Stimulated activated naive CD8-positive, alpha-beta T cell treated with anti-CD3 and anti-CD28 coated beads, Interleukin-15, Interleukin-2, amounts not matched to agents 100 ng/mL and 50 ng/mL, for 24 hours (primary cell): ENCODE measurements around the gene AHRR.

Source experiments
- H3K27ac Mint-ChIP-seq: one replicate; pipeline ENCODE4 v1.8.0; 2021; ENCODE audit warnings: mild to moderate bottlenecking, mixed read lengths
- H3K27me3 Mint-ChIP-seq: one replicate; pipeline ENCODE4 v1.8.0; 2021; ENCODE audit warnings: mixed read lengths
- H3K36me3 Mint-ChIP-seq: one replicate; pipeline ENCODE4 v1.8.0; 2021; ENCODE audit warnings: low read depth, mixed read lengths
- H3K4me1 Mint-ChIP-seq: one replicate; pipeline ENCODE4 v1.8.0; 2021; ENCODE audit warnings: low read depth, mixed read lengths
- H3K4me3 Mint-ChIP-seq: one replicate; pipeline ENCODE4 v1.8.0; 2021; ENCODE audit warnings: mild to moderate bottlenecking, mixed read lengths
- H3K9me3 Mint-ChIP-seq: one replicate; pipeline ENCODE4 v1.8.0; 2021; ENCODE audit warnings: mixed read lengths

The AHRR gene

GRCh38 chr5:460273-460625 is 138.7 kb downstream of the AHRR start:
- Mint-ChIP-seq H3K27ac (peak overlapping the region; percentile 89), H3K4me1 (peaks cover 66% of the 10 kb centered on the region), H3K27me3 (no peaks in the 10 kb centered on the region), H3K4me3 (no peak overlapping the region), H3K36me3 (peaks cover 68% of the 10 kb centered on the region), H3K9me3 (no peaks in the 10 kb centered on the region)

GRCh38 chr5:462051-462481 is 140.6 kb downstream of the AHRR start:
- peaks cover 69% of the 10 kb centered on the region for H3K36me3 Mint-ChIP-seq
- no peaks in the 10 kb centered on the region for H3K27me3 Mint-ChIP-seq
- H3K4me3 Mint-ChIP-seq = no peak overlapping the region
- no peak overlapping the region for H3K27ac Mint-ChIP-seq
- no peaks in the 10 kb centered on the region for H3K9me3 Mint-ChIP-seq
- peaks cover 66% of the 10 kb centered on the region for H3K4me1 Mint-ChIP-seq

GRCh38 chr5:463301-463700 is 141.8 kb downstream of the AHRR start:
- H3K27ac Mint-ChIP-seq = peak overlapping the region; percentile 49
- peaks cover 60% of the 10 kb centered on the region for H3K36me3 Mint-ChIP-seq
- H3K4me3 Mint-ChIP-seq = no peak overlapping the region
- no peaks in the 10 kb centered on the region for H3K9me3 Mint-ChIP-seq
- no peaks in the 10 kb centered on the region for H3K27me3 Mint-ChIP-seq
- peaks cover 59% of the 10 kb centered on the region for H3K4me1 Mint-ChIP-seq

- H3K9me3 Mint-ChIP-seq = no peaks in the 10 kb centered on the region
- H3K4me1 Mint-ChIP-seq = peaks cover 52% of the 10 kb centered on the region
- H3K27me3 Mint-ChIP-seq = no peaks in the 10 kb centered on the region
- peak overlapping the region; percentile 90 for H3K27ac Mint-ChIP-seq
- H3K4me3 Mint-ChIP-seq = peak overlapping the region; percentile 23
- H3K36me3 Mint-ChIP-seq = peaks cover 54% of the 10 kb centered on the region
These were observed 142.4 kb downstream of the AHRR start for GRCh38 chr5:463952-464351.

- H3K9me3 Mint-ChIP-seq = no peaks in the 10 kb centered on the region
- peak overlapping the region; percentile 90 for H3K27ac Mint-ChIP-seq
- no peak overlapping the region for H3K4me3 Mint-ChIP-seq
- H3K4me1 Mint-ChIP-seq = peaks cover 47% of the 10 kb centered on the region
- H3K27me3 Mint-ChIP-seq = no peaks in the 10 kb centered on the region
- peaks cover 49% of the 10 kb centered on the region for H3K36me3 Mint-ChIP-seq
These were observed 142.9 kb downstream of the AHRR start for GRCh38 chr5:464446-464842.

- peaks cover 43% of the 10 kb centered on the region for H3K4me1 Mint-ChIP-seq
- peaks cover 49% of the 10 kb centered on the region for H3K36me3 Mint-ChIP-seq
- no peak overlapping the region for H3K4me3 Mint-ChIP-seq
- H3K9me3 Mint-ChIP-seq = no peaks in the 10 kb centered on the region
- H3K27me3 Mint-ChIP-seq = no peaks in the 10 kb centered on the region
- peak overlapping the region; percentile 45 for H3K27ac Mint-ChIP-seq
These were observed 143.5 kb downstream of the AHRR start for GRCh38 chr5:464843-465590.

GRCh38 chr5:465591-466403 is 144.3 kb downstream of the AHRR start:
- H3K36me3 Mint-ChIP-seq = peaks cover 47% of the 10 kb centered on the region
- H3K27me3 Mint-ChIP-seq = no peaks in the 10 kb centered on the region
- no peaks in the 10 kb centered on the region for H3K9me3 Mint-ChIP-seq
- H3K4me1 Mint-ChIP-seq = peaks cover 43% of the 10 kb centered on the region
- no peak overlapping the region for H3K27ac Mint-ChIP-seq
- no peak overlapping the region for H3K4me3 Mint-ChIP-seq

- H3K27me3 Mint-ChIP-seq = no peaks in the 10 kb centered on the region
- H3K4me1 Mint-ChIP-seq = peaks cover 47% of the 10 kb centered on the region
- no peaks in the 10 kb centered on the region for H3K9me3 Mint-ChIP-seq
- H3K27ac Mint-ChIP-seq = no peak overlapping the region
- peaks cover 46% of the 10 kb centered on the region for H3K36me3 Mint-ChIP-seq
- H3K4me3 Mint-ChIP-seq = no peak overlapping the region
These were observed 145.3 kb downstream of the AHRR start for GRCh38 chr5:466661-467310.

GRCh38 chr5:468401-468800 is 146.9 kb downstream of the AHRR start:
- peaks cover 32% of the 10 kb centered on the region for H3K36me3 Mint-ChIP-seq
- no peak overlapping the region for H3K27ac Mint-ChIP-seq
- H3K4me3 Mint-ChIP-seq = no peak overlapping the region
- no peaks in the 10 kb centered on the region for H3K9me3 Mint-ChIP-seq
- H3K4me1 Mint-ChIP-seq = peaks cover 33% of the 10 kb centered on the region
- no peaks in the 10 kb centered on the region for H3K27me3 Mint-ChIP-seq

GRCh38 chr5:469752-470483 is 148.4 kb downstream of the AHRR start:
- H3K36me3 Mint-ChIP-seq = peaks cover 23% of the 10 kb centered on the region
- H3K27me3 Mint-ChIP-seq = no peaks in the 10 kb centered on the region
- H3K9me3 Mint-ChIP-seq = no peaks in the 10 kb centered on the region
- no peak overlapping the region for H3K4me3 Mint-ChIP-seq
- peaks cover 20% of the 10 kb centered on the region for H3K4me1 Mint-ChIP-seq
- H3K27ac Mint-ChIP-seq = peak overlapping the region; percentile 58

GRCh38 chr5:470961-471749 is 149.6 kb downstream of the AHRR start:
- H3K9me3 Mint-ChIP-seq = no peaks in the 10 kb centered on the region

GRCh38 chr5:471750-472058 is 150.2 kb downstream of the AHRR start:
- Mint-ChIP-seq H3K4me3 (peak overlapping the region; percentile 87), H3K27ac (peak overlapping the region; percentile 89), H3K4me1 (peaks cover 23% of the 10 kb centered on the region), H3K9me3 (no peaks in the 10 kb centered on the region), H3K27me3 (peaks cover 3% of the 10 kb centered on the region), H3K36me3 (peaks cover 19% of the 10 kb centered on the region)

More at GRCh38 chr5:470961-471749, 149.6 kb downstream of the AHRR start:
- Mint-ChIP-seq H3K4me3 (peak overlapping the region; percentile 87), H3K4me1 (peaks cover 23% of the 10 kb centered on the region), H3K27me3 (peaks cover 3% of the 10 kb centered on the region), H3K36me3 (peaks cover 22% of the 10 kb centered on the region), H3K27ac (peak overlapping the region; percentile 89)

- Mint-ChIP-seq H3K4me1 (peaks cover 23% of the 10 kb centered on the region), H3K36me3 (peaks cover 19% of the 10 kb centered on the region), H3K27ac (peak overlapping the region; percentile 89), H3K9me3 (no peaks in the 10 kb centered on the region), H3K4me3 (peak overlapping the region; percentile 87), H3K27me3 (peaks cover 3% of the 10 kb centered on the region)
These were observed 150.7 kb downstream of the AHRR start for GRCh38 chr5:472076-472655.
